ENCODE measurements around the gene SLC25A36.

The SLC25A36 gene

DNA sequence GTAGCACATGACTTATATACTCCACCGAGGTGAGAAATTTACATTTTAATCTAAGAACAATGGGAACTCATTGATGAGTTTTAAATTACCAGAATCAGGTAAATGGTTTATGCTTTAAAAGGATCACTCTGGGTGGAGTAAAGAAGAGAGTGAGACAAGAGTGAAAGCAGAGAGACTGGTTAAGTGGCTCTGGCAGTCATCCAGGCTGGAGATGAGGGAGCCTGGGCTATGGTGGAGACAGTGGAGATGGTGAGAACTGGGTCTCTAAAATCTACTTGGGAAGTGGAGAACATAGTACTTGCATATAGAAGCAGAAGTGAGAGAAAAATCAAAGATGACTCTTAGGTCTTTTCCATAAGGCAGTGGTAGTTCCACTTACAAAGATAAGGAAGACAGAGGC, 37.1 kb upstream of the SLC25A36 start:
- Histone ChIP-seq H3K9ac (ENCODE audit: low read length) (no peak overlapping the region), H3K4me3 (ENCODE audit: insufficient read depth, low read length, poor library complexity, severe bottlenecking) (no peak overlapping the region), H4K20me1 (ENCODE audit: low read depth, low read length) (no peaks in the 10 kb centered on the region), H3F3A (ENCODE audit: insufficient read depth) (no peaks in the 10 kb centered on the region), H2AFZ (ENCODE audit: low read depth, low read length, severe bottlenecking) (no peak overlapping the region), H3K4me2 (ENCODE audit: low read depth, low read length, poor library complexity, severe bottlenecking) (no peak overlapping the region), H3K79me2 (ENCODE audit: insufficient read depth, low read length) (no peaks in the 10 kb centered on the region), H3K9me3 (ENCODE audit: insufficient read depth, low read length) (no peaks in the 10 kb centered on the region), H3K27ac (ENCODE audit: low read depth, low read length) (no peak overlapping the region), H3K9me2 (replicated peaks; ENCODE audit: insufficient read depth, low read length) (no peaks in the 10 kb centered on the region), H3K27me3 (ENCODE audit: low read length) (no peaks in the 10 kb centered on the region), H3K36me3 (ENCODE audit: low read length) (no peaks in the 10 kb centered on the region)
- TF ChIP-seq, protein P1, sequence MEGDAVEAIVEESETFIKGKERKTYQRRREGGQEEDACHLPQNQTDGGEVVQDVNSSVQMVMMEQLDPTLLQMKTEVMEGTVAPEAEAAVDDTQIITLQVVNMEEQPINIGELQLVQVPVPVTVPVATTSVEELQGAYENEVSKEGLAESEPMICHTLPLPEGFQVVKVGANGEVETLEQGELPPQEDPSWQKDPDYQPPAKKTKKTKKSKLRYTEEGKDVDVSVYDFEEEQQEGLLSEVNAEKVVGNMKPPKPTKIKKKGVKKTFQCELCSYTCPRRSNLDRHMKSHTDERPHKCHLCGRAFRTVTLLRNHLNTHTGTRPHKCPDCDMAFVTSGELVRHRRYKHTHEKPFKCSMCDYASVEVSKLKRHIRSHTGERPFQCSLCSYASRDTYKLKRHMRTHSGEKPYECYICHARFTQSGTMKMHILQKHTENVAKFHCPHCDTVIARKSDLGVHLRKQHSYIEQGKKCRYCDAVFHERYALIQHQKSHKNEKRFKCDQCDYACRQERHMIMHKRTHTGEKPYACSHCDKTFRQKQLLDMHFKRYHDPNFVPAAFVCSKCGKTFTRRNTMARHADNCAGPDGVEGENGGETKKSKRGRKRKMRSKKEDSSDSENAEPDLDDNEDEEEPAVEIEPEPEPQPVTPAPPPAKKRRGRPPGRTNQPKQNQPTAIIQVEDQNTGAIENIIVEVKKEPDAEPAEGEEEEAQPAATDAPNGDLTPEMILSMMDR (IDR thresholded peaks at IDR 0.05; ENCODE audit: insufficient read depth, low read length, poor library complexity, severe bottlenecking), result no peak
- no peak for TF ChIP-seq EZH2phosphoT487 (conservative IDR thresholded peaks at IDR 0.05; ENCODE audit: low read length)

DNA sequence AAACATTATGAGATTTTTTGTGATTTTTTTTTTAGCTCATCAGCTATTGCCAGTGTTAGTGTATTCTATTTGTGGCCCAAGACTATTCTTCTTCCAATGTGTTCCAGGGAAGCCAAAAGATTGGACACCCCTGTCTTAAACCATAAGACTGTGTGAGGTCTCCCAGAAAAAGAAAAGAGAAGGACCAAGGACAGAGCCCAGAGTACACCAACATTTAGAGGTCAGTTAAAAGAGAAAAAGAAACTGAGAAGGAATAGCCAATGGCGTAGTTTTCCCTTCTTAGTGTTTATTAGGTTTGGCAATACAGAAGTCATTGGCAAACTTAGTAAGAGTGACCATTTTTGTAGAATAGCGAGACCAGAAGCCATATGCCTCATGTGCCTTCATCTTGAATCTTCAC, 36.1 kb upstream of the SLC25A36 start:
- H3F3A ChIP-seq (ENCODE audit: insufficient read depth), result no peaks in the 10 kb centered on the region
- TF ChIP-seq, protein P1 (IDR thresholded peaks at IDR 0.05; ENCODE audit: insufficient read depth, low read length, poor library complexity, severe bottlenecking), result no peak
- no peak for TF ChIP-seq EZH2phosphoT487 (conservative IDR thresholded peaks at IDR 0.05; ENCODE audit: low read length)

DNA sequence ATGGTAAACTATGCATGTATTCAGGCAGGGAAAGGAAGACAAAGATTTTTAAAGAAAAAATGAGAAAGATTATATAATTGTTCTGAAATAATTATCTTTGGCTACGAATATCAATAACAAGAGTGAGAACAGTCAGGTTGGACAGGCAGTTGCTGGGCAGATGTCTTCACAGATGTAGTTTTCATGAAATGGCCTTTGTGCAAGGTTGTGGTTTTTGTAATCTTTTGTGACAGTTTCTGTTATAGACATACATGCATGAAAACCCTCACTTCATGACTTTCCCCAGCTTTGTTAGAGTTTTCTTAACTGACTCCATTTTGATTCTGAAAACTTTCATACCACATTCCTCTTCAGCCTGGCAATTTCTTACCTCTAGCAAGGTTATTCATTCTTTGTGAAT, 34.9 kb upstream of the SLC25A36 start:
- no peaks in the 10 kb centered on the region for H3K27me3 ChIP-seq (ENCODE audit: low read length)
- no peak for TF ChIP-seq EZH2phosphoT487 (conservative IDR thresholded peaks at IDR 0.05; ENCODE audit: low read length)
- TF ChIP-seq, protein P1 (IDR thresholded peaks at IDR 0.05; ENCODE audit: insufficient read depth, low read length, poor library complexity, severe bottlenecking), result no peak
- no peaks in the 10 kb centered on the region for H4K20me1 ChIP-seq (ENCODE audit: low read depth, low read length)
- no peak overlapping the region for H2AFZ ChIP-seq (ENCODE audit: low read depth, low read length, severe bottlenecking)
- no peak overlapping the region for H3K4me2 ChIP-seq (ENCODE audit: low read depth, low read length, poor library complexity, severe bottlenecking)
- no peaks in the 10 kb centered on the region for H3K9me3 ChIP-seq (ENCODE audit: insufficient read depth, low read length)
- H3K9me2 ChIP-seq (replicated peaks; ENCODE audit: insufficient read depth, low read length), result no peaks in the 10 kb centered on the region
- no peaks in the 10 kb centered on the region for H3K79me2 ChIP-seq (ENCODE audit: insufficient read depth, low read length)
- H3K27ac ChIP-seq (ENCODE audit: low read depth, low read length), result no peak overlapping the region
- H3K36me3 ChIP-seq (ENCODE audit: low read length), result no peaks in the 10 kb centered on the region
- H3K9ac ChIP-seq (ENCODE audit: low read length), result no peak overlapping the region
- H3K4me3 ChIP-seq (ENCODE audit: insufficient read depth, low read length, poor library complexity, severe bottlenecking), result no peak overlapping the region
- H3F3A ChIP-seq (ENCODE audit: insufficient read depth), result no peaks in the 10 kb centered on the region

More for the DNA sequence above, 36.1 kb upstream of the SLC25A36 start:
- H3K27me3 ChIP-seq (ENCODE audit: low read length), result no peaks in the 10 kb centered on the region
- H3K79me2 ChIP-seq (ENCODE audit: insufficient read depth, low read length), result no peaks in the 10 kb centered on the region
- no peak overlapping the region for H2AFZ ChIP-seq (ENCODE audit: low read depth, low read length, severe bottlenecking)
- no peaks in the 10 kb centered on the region for H3K36me3 ChIP-seq (ENCODE audit: low read length)
- H3K9ac ChIP-seq (ENCODE audit: low read length), result no peak overlapping the region
- H3K4me3 ChIP-seq (ENCODE audit: insufficient read depth, low read length, poor library complexity, severe bottlenecking), result no peak overlapping the region
- H3K9me2 ChIP-seq (replicated peaks; ENCODE audit: insufficient read depth, low read length), result no peaks in the 10 kb centered on the region
- no peak overlapping the region for H3K27ac ChIP-seq (ENCODE audit: low read depth, low read length)
- H4K20me1 ChIP-seq (ENCODE audit: low read depth, low read length), result no peaks in the 10 kb centered on the region
- no peaks in the 10 kb centered on the region for H3K9me3 ChIP-seq (ENCODE audit: insufficient read depth, low read length)
- no peak overlapping the region for H3K4me2 ChIP-seq (ENCODE audit: low read depth, low read length, poor library complexity, severe bottlenecking)
